ENCODE measurements around the gene SLC22A15.

DNA sequence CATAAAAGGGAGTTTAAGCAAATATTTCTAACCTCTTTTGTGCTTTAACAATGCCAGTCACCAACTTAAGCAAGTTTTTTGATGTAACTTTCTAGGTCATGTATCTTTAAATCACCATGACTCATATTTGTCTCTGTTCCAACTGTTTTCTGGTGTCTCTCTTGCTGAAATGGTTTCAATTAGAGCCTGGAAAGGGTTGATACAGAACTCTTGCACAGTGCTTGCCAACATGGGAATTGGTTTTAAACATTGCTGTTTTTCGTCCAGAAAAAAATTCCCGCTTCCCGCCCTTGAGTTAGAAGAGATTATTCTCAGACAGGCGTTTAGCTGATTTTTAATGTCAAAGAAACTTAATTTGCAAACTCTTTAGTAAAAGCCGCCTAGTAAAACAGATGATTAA is 46.4 kb upstream of the SLC22A15 start:
- TF ChIP-seq, protein P1, sequence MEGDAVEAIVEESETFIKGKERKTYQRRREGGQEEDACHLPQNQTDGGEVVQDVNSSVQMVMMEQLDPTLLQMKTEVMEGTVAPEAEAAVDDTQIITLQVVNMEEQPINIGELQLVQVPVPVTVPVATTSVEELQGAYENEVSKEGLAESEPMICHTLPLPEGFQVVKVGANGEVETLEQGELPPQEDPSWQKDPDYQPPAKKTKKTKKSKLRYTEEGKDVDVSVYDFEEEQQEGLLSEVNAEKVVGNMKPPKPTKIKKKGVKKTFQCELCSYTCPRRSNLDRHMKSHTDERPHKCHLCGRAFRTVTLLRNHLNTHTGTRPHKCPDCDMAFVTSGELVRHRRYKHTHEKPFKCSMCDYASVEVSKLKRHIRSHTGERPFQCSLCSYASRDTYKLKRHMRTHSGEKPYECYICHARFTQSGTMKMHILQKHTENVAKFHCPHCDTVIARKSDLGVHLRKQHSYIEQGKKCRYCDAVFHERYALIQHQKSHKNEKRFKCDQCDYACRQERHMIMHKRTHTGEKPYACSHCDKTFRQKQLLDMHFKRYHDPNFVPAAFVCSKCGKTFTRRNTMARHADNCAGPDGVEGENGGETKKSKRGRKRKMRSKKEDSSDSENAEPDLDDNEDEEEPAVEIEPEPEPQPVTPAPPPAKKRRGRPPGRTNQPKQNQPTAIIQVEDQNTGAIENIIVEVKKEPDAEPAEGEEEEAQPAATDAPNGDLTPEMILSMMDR (conservative IDR thresholded peaks at IDR 0.05 in 1 of 2, IDR thresholded peaks at IDR 0.05 in 1 of 2; ENCODE audit: extremely low read depth in 1 of 2, insufficient read depth in 1 of 2, low read depth in 1 of 2, low read length in 2 of 2) = no peak
- no peak for TF ChIP-seq EZH2 (IDR thresholded peaks at IDR 0.05; ENCODE audit: borderline replicate concordance, low read length)
